Measurements from ENCODE around the gene MYB. TPM values are rescaled to one million over a fixed set of nuclear protein-coding genes. Genes with fewer than 3 reads are reported as not detected.

The MYB gene
- total and polyA plus RNA-seq, 2 experiments from 2014 or later: 4.2 to 7.9 TPM

DNA sequence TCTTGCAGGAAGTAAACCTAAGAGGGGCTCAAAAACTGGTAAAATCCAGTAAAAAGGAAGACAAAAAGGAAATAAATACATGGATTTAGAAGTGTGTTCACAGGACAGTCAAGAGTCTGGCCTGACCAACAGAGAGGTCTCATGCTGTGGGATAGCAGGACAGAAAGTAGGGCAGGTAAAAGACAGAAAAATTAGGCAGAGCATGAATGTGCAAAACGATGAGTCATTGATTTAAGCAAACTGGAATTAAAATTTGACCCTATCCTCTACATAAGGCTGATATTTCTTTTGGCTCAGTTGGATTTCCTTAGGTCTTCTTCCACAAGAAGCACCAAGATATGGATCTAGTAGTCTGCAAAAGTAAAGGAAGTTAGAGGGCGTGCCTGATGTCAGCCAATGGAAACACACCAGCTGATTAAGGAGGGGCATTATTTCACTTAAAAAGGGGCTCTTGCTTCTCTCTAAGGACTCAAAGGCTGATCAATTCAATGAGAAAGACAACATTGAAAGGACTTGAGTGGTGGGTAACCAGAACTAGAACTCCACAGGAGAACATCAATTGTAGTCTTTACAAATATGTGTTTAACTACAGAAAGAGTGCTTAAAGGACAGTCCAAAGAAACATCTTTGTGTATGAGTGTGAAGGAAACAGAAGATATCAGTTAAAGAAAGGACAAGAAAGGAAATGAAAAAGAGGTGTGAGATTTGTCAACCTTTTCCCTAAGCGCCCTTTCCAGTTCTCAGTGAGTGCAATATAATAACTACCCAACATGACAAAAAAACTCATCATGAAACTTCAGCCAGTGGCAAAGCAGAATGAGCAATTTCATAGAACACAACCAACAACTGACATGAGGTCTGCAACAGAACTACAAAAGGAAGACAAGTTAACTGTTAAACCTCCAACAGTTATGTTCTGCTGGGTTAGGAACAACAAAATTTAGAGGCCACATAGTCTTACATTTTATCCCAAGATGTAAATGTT lies 19.4 kb upstream of the MYB start (continued):
- TF ChIP-seq REST (IDR thresholded peaks at IDR 0.05; ENCODE audit: unreplicated experiment) (no peak), ZNF331 (CRISPR knock-in tag; IDR thresholded peaks at IDR 0.05; ENCODE audit: low read depth) (no peak), POLR2AphosphoS5 (IDR thresholded peaks at IDR 0.05; ENCODE audit: low read depth) (no peak)
- TF ChIP-seq, protein P1, sequence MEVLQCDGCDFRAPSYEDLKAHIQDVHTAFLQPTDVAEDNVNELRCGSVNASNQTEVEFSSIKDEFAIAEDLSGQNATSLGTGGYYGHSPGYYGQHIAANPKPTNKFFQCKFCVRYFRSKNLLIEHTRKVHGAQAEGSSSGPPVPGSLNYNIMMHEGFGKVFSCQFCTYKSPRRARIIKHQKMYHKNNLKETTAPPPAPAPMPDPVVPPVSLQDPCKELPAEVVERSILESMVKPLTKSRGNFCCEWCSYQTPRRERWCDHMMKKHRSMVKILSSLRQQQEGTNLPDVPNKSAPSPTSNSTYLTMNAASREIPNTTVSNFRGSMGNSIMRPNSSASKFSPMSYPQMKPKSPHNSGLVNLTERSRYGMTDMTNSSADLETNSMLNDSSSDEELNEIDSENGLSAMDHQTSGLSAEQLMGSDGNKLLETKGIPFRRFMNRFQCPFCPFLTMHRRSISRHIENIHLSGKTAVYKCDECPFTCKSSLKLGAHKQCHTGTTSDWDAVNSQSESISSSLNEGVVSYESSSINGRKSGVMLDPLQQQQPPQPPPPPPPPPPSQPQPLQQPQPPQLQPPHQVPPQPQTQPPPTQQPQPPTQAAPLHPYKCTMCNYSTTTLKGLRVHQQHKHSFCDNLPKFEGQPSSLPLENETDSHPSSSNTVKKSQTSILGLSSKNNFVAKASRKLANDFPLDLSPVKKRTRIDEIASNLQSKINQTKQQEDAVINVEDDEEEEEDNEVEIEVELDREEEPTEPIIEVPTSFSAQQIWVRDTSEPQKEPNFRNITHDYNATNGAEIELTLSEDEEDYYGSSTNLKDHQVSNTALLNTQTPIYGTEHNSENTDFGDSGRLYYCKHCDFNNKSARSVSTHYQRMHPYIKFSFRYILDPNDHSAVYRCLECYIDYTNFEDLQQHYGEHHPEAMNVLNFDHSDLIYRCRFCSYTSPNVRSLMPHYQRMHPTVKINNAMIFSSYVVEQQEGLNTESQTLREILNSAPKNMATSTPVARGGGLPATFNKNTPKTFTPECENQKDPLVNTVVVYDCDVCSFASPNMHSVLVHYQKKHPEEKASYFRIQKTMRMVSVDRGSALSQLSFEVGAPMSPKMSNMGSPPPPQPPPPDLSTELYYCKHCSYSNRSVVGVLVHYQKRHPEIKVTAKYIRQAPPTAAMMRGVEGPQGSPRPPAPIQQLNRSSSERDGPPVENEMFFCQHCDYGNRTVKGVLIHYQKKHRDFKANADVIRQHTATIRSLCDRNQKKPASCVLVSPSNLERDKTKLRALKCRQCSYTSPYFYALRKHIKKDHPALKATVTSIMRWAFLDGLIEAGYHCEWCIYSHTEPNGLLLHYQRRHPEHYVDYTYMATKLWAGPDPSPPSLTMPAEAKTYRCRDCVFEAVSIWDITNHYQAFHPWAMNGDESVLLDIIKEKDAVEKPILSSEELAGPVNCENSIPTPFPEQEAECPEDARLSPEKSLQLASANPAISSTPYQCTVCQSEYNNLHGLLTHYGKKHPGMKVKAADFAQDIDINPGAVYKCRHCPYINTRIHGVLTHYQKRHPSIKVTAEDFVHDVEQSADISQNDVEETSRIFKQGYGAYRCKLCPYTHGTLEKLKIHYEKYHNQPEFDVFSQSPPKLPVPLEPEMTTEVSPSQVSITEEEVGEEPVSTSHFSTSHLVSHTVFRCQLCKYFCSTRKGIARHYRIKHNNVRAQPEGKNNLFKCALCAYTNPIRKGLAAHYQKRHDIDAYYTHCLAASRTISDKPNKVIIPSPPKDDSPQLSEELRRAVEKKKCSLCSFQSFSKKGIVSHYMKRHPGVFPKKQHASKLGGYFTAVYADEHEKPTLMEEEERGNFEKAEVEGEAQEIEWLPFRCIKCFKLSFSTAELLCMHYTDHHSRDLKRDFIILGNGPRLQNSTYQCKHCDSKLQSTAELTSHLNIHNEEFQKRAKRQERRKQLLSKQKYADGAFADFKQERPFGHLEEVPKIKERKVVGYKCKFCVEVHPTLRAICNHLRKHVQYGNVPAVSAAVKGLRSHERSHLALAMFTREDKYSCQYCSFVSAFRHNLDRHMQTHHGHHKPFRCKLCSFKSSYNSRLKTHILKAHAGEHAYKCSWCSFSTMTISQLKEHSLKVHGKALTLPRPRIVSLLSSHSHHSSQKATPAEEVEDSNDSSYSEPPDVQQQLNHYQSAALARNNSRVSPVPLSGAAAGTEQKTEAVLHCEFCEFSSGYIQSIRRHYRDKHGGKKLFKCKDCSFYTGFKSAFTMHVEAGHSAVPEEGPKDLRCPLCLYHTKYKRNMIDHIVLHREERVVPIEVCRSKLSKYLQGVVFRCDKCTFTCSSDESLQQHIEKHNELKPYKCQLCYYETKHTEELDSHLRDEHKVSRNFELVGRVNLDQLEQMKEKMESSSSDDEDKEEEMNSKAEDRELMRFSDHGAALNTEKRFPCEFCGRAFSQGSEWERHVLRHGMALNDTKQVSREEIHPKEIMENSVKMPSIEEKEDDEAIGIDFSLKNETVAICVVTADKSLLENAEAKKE (CRISPR knock-in tag; IDR thresholded peaks at IDR 0.05): no peak

Measured in GM23338 (cell line).